ENCODE data around the gene CAP1. TPM values are rescaled to one million over a fixed set of nuclear protein-coding genes. Genes with fewer than 3 reads are reported as not detected.

Gene CAP1
- polyA plus RNA-seq, 4 donors, result 179 to 207 (median 194) TPM

DNA sequence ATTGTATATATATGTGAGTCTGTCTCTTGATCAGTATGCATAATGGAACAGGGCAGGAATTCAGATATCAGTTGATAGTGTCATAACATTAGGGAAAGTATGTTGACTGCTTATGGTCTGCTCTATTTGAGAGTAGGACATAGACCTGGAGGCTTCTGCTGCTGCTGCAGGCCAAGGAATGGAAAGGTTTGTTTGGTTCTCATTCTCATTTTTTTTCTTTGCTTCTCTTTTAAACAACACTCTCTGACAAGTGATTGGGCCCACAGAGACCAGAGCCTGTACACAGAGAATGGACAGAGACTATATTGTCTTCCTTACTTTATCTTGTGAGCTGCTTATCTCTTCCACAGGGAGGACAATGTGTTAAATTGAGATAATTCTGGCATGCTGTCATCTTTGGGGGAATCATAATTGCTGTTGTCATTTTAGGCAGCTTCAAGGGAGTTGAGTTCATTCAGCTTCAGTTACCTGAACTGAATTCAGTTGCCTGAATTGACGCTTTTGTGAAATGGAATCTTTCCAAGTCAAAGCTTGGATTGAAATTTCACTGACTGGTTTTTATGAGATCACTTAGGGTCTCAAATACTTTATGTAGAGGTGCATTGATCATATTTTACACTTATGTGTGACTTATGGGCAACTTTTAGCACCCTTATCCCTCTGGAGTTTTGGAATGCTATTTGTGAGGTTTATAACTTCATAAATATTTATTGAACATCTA, 16.9 kb downstream of the CAP1 start:
- no peak for DNase-seq (ENCODE audit: low read depth in 4 of 4, low spot score in 3 of 4)

DNA sequence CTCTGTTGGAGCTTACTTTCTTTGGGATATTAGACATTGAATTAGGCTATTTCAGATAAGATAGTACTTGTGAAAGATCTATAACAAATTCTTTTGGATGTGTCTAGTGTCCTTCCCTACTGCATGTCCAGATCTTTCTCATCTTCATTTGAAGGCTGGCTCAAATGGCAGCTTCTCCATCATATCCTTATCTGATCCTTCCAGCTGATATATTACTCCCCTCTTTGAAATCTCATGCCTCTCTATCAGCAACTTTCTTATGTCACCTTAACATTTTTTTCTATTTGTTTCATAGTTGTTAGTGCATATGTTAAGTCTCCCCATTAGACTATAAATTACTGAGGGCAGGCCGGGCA, 17.5 kb downstream of the CAP1 start:
- DNase-seq (ENCODE audit: low read depth in 4 of 4, low spot score in 3 of 4), result no peak

DNA sequence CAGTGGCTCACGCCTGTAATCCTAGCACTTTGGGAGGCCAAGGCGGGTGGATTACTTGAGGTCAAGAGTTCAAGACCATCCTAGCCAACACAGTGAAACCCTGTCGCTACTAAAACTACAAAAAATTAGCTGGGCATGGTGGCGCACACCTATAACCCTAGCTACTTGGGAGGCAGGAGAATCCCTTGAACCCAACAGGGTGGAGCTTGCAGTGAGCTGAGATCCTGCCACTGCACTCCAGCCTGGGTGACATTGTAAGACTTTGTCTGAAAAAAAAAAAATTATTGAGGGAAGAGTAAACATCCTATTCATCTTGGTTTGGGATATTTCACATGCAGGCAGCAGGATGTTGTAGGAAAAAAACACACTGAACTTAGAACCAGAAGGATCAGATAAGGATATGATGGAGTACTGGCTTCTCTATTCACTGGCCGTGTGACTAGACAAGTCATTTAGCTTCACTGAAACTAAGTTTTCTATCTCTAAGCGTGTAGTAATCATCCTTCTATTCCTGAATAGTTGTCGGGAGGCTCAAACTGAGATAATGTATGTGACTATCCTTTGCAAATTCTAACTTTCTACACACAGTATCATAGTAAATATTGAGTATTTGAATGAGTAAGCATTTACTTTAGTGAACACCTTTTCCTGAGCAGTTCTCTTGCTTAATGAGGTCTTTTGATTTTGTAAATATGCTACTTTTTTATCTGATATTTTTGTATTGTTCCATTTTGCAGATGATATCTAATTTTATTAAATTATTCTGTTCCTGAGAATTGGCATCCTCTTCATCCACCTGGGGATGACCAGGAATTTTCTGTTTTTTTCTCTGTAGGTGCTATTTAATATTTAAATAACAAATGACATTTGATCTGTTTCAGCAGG, 18.2 kb downstream of the CAP1 start:
- no peak for DNase-seq (ENCODE audit: low read depth in 4 of 4, low spot score in 3 of 4)

DNA sequence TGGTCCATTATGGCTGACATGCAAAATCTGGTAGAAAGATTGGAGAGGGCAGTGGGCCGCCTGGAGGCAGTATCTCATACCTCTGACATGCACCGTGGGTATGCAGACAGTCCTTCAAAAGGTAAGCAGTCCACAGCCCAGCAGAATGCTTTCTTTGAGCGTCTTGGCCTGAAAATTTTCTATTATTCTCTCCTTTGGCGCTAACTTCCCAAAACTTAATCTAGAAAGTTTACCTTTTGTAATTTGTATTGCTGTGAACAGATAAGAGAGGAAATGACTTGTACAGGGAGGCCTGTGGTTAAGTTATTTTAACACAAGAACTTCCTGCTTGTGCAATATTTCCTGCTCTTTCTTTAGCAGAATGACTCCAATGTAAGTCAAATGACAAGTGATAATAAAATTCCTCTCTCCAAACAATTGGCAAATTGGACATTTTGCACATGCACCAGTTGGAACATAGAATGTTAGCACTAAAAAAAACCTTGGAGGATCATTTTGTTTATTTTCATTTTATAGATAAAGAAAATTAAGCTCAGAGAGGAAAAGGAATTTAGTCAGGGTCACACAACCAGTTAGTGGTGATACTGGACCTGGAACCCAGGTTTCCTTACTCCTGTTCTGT, 18.9 kb downstream of the CAP1 start:
- no peak for DNase-seq (ENCODE audit: low read depth in 4 of 4, low spot score in 3 of 4)

DNA sequence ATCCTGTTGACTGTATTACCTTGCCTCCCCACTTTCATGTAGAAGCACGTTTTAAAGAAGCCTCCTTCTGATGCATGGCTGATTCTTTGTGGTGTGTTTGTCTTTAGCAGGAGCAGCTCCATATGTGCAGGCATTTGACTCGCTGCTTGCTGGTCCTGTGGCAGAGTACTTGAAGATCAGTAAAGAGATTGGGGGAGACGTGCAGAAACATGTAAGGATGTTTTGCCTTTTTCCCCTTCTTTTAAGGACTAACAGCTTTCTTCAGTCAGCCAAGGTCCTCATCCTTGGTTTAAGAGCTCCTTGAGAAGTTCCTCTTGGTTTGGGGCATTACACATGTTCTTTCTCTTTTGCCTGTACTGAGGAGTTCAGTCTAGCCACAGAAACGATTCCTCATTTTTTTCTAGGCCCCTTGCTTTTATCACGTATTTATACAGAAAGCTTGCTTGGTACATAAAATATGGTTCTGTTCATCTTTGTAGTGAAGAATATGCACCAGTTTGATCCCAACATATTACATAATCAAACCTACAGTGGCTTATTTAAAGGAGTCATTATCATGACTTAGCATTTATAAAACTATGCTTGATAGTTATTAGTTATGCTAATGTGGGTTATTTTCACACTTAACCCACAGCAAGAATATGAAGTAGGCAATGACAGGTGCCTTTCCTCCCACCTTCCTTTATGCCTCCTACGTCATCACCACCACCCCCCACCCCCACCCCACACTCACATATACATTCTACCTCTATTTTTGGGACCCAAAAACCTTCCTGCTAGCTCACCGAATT, 19.6 kb downstream of the CAP1 start:
- no peak for DNase-seq (ENCODE audit: low read depth in 4 of 4, low spot score in 3 of 4)

DNA sequence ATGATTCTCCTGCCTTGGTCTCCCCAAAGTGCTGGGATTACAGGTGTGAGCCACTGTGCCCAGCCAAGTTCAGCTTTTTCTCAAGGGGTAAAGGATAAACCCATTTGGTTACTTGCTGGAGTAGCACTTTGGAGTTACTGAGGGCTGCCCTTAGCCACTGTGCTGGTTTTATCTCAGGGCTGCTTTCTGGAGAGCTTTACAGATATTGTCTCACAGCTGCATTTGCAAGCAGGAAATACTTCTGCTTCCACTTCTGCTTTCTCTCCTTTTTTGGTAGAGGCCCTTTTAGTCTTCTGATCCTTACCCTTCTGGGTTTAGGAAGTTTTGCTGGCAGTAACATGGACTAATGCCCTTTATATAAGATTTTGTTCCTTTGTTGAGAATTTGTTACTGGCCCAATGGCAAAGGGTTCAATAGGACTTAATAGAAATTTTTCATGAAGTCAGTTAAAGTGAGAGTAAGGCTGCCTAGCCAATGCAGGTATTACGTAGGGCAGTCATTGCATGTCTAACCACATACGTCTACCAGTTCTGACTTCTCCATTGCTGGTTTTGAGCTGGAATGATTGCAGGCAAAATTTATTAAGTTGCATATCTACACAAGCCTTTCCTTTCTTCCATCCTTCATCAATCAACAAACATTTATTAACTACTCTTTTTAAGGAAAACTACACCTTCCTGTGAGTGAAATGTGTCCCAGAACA, 24.4 kb downstream of the CAP1 start:
- no peak for DNase-seq (ENCODE audit: low read depth in 4 of 4, low spot score in 3 of 4)

DNA sequence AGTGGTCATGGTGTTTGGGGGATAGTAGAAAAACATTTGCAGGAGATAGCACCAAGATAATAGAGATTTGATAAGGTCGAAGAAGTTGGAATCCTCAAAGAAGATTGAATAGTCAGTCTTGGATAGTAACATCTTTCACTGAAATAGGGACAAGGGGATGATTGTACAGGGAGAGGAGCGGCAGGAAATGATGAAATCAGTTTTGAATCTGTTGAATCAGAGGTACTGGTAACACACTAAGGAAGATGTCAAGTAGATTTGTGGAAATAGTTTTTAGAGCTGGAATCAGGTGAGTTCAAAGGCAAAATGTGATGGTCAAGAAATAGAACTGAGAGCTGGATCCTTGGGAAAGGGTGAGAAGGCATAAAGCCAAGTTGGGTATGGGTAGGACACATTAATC, 26.5 kb downstream of the CAP1 start:
- no peak for DNase-seq (ENCODE audit: low read depth in 4 of 4, low spot score in 3 of 4)

DNA sequence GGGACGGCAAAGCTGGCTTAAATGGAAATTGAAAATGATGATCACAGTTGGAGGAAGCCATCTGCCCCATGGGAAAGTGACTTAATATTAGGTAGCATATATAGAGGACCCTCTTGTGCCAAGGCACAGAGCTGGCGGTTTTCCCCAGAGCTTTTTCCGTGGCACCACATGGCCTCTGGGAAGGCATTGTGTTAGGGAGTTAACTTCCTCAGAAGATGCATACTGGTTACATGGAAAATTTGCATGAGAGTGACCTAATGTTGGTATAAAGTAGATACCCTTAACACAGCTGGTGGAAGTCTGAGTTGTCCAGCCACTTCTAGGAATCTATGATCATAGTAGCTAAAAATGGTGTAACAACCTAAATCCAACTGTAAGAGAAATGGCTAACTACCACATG, 27.3 kb downstream of the CAP1 start:
- no peak for DNase-seq (ENCODE audit: low read depth in 4 of 4, low spot score in 3 of 4)

DNA sequence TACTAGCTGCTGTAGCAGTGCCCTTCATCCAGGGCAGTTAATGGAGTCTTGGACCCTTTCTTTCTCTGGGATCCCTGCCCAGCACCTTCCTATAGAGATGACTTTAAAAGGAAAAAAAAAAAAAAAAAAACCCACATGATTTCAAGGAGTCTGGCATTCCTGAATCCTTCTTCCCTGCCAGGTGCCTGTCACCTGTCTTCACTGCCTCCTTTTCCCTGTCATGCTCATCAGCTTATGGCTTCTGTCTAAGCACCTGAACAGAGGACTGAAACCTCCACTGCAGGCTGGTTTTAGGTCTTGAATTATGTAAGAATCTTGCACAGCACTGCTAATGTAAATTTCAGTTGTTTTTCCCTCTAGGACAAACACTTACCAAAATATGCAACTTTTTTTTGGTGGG, 31.6 kb downstream of the CAP1 start:
- no peak for DNase-seq (ENCODE audit: low read depth in 4 of 4, low spot score in 3 of 4)

DNA sequence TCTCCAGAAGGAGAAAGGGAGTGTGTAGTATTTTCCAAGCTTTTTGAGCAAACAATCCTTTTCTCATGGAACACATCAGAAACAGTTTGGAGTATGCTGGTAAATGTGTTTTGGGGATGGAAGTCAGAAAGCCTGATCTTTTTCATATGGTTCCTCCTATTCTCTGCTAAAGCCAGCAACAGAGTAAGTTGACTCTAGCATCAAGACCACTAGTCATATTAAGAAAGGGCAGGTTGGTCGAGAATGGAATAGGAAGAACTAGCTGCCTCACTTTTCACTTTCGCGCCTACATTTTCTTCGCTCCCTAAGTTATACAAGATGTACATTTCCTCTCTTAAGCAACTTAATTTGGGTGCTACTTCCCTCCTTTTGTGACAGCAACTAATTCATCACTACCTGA, 32.5 kb downstream of the CAP1 start:
- DNase-seq (ENCODE audit: low read depth in 4 of 4, low spot score in 3 of 4), result no peak

DNA sequence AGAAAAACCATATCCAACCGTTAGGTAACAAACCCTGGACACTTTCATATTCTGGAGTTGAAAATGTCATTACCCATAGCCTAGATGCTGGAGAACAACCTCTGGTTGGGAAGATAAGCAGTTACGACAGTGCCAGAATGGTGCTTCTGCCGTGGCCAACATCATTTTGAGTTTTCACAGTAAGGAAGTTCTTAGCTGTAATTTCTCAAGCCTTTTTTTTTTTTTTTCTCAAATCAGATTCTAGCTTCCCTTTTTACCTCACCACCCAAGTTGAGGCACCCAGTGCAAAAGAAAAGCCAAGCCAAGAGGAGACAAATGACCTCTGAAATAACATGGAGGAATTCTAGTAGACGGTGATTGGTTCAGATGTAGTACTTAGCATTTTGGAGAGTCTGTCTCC, 34.7 kb downstream of the CAP1 start:
- no peak for DNase-seq (ENCODE audit: low read depth in 4 of 4, low spot score in 3 of 4)

DNA sequence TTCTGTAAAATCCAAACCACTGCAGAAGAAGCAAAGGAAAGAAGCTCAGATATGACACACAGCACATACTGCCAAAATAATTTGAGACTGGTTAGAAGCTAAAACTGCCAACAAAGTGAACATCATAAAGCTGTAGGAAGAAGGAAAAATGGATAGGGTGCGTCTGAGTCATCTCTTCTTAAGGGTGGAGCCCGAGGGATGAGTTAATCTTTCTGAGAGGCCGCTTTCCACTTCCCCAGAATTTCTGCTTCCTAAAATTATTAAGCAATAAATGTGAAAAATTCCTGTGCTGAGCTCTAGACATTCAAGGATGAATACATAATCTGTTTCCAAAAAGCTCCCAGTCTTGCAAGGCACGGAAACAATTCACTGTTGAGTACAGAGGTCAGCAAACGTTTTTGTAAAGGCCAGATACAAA, 36.4 kb downstream of the CAP1 start:
- no peak for DNase-seq (ENCODE audit: low read depth in 4 of 4, low spot score in 3 of 4)

DNA sequence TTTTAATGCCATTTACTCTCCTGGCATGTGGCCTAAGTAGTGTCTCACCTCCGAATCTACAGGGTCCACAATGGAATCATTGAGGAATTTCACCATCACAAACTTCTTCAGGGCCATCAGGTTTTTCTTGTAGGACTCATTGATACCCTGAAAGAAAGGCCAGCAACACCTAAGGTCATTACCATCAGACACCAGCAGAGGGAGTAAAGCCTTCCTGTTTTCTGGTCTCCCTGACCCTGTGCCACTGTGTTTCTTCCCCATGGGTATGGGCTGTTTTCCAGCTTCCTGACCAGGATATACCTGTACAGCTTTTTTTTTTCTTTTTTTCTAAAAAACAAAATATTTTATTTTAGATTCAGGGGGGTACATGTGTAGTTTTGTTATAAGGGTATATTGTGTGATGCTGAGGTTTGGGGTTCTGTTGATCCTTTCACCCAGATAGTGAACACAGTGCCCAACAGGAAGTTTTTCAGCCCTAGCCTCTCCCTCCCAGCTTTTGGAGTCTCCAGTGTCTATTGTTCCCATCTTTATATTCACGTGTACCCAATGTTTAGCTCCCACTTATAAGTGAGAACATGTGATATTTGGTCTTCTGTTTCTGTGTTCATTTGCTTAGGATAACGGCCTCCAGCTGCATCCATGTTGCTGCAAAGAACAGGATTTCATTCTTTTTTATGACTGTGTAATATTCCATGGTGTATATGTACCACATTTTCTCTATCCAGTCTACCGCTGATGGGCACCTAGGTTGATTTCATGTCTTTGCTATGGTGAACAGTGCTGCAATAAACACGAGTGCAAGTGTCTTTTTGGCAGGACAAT, 38.2 kb downstream of the CAP1 start:
- DNase-seq (ENCODE audit: low read depth in 4 of 4, low spot score in 3 of 4), result peak in 2 of 4 donors; percentile 16 to 17

DNA sequence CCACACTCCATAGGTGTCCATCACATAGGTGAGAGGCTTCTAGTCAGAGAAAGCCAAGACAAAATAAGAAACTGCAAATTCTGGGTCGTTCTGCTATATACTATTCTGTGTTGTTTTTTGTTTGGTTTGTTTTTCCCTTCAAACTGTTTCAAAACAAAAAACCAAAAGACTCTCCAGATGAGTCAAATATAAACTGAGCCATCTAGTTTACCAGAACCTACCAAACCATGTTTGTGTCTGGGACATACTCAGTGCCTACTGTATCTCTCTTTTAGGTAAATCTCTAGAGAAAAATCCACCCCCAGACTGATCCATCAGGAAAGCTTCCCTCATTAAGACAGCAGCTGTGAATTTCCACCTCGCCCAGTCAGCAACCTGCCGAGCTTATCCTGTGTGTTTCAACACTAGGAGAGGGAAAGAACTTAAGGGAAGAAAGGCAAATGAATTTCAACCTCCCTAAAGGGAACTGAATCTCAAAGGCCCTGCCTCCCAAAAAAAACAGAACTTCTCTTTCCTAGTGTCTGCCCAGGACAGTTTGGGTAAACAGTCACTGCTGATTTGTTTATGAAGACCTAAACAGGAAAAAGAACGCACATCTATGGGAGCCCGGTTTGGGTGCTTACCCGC, 39.4 kb downstream of the CAP1 start:
- DNase-seq (ENCODE audit: low read depth in 4 of 4, low spot score in 3 of 4), result no peak

DNA sequence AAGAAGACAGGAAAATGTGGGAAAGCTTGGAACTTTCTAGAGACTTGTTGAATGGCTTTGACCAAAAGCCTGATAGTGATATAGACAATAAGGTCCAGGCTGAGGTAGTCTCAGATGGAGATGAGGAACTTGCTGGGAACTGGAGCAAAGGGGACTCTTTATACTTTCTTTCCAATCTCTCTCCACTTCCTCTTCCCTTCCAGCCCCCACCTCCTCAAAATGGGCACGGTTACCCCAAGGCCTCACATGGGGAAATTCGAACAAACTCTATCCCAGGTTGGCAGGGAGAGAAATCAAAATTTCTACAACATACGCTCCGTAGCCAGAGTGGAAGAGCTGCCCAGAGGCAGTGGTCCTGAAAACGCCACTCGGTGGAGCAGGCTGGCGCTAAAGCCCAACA, 41.3 kb downstream of the CAP1 start:
- DNase-seq (ENCODE audit: low read depth in 4 of 4, low spot score in 3 of 4), result no peak

DNA sequence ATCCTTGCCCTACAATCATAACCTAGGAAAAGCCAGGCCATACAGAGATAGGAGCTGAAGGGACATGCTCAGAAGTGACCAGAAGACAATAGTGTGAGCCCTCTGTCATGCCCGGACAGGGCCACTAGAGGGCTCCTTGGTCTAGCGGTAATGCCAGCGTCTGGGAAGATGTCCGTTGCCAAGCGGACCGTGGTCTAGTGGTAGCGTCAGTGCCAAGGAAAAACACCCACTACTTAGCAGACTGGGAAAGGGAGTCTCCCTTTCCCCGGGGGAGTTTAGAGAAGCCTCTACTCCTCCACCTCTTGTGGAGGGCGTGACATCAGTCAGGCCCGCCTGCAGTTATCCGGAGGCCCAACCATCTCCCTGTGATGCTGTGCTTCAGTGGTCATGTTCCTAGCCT, 44.2 kb downstream of the CAP1 start:
- peak in 2 of 4 donors; percentile 10 to 20 for DNase-seq (ENCODE audit: low read depth in 4 of 4, low spot score in 3 of 4)

DNA sequence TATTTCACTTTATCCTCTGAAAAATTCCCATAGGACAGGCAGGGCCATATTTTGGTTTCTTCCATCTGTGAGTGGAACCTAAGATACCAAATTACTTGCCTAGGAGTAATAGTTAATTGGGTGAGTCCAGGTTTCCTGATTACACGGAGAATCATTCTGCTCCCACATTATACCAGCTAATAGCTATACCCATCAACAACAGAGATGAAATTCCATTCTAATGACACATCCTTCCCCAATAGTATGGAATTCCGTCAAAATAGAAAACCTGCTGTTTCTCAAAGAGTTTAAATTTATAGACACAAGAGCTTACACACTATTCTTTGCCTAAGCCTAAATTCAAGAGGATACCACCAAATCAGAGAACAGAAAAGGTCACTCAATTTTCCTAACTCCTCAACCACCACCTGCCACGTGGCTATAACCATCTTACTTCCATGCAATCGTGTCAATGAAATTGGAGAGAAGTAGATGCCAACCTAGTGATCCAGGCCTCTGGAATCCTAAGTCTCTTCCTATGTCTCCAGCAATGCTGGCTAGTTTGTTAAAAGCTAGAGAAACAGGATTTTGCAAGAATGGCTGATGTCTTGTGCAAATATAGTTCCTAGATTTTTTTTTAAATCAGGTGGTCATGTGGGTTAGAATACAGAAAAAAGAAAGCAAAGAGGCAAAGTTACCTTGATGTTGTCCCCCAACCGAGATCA, 50.3 kb downstream of the CAP1 start:
- DNase-seq (ENCODE audit: low read depth in 4 of 4, low spot score in 3 of 4), result no peak

DNA sequence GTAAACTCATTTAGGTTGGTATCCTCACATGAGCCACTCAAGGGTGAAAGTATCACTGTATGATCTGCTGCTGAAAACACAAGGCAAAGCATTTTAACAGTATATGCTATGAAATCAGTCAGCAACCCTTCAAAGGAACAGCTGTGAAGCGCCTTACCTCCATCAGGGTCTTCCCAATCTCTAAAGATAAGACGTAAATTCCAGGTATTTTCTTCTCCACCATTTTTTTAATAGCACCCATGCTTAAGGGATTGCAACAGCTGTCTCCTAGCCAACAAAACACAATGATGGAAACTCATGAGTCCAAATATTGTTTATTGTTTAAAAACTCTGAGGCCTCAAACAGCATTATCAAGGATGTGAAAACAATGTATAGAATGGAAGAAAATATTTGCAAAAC, 51.7 kb downstream of the CAP1 start:
- DNase-seq (ENCODE audit: low read depth in 4 of 4, low spot score in 3 of 4), result no peak

Data from right renal pelvis (tissue), 4 donors.